HCT116 (cell line): ENCODE data around the gene PLEKHA8. TPM values are rescaled to one million over a fixed set of nuclear protein-coding genes. Genes with fewer than 3 reads are reported as not detected.

Experiments used
- ATAC-seq: fragments of 200-7000 bp; cut with Tn5 transposase; 2 replicates; pipeline ENCODE4 v1.9.1; 2020; ENCODE audit warnings: mild to moderate bottlenecking, moderate library complexity
- BruUV-seq: library from RNA; stranded (reverse); fragments of 400-500 nt; replicated peaks from 2 replicates; lab custom pipeline; 2021; lab: Mats Ljungman, UMichigan
- CTCF ChIA-PET: fragments of 300-600 bp; sonication (Branson Sonifier 250); formaldehyde crosslinking; loops from one replicate; lab custom pipeline; 2021; ENCODE audit warnings: antibody characterized with exemption; lab: Charles Lee
- POLR2A ChIA-PET: fragments of 300-600, 350-600 bp; sonication (Branson Sonifier 250); formaldehyde crosslinking; loops from one replicate; lab custom pipeline; 2021; ENCODE audit warnings: antibody characterized with exemption; lab: Charles Lee
- RAD21 ChIA-PET, 2 experiments: fragments of 300-600 bp; sonication (Branson Sonifier 250); formaldehyde crosslinking; loops; one replicate each; lab custom pipeline; 2023; ENCODE audit warnings: low total read pairs in 2 of 2; ENCODE audit not compliant: uncharacterized antibody in 2 of 2, unreplicated experiment in 2 of 2, low non-redundant PET in 1 of 2; lab: Charles Lee
- DNase-seq: peaks from one replicate; pipeline ENCODE4 v3.0.0-alpha.2; 2010; ENCODE audit warnings: low read depth, low spot score
- H2AFZ ChIP-seq: fragments of 200-600 bp; shearing (Covaris generic), sonication (generic); 2 replicates; pipeline ENCODE4 v1.6.1; 2017; ENCODE audit warnings: low read depth, mixed run types, mixed read lengths, antibody characterized with exemption, low read length; ENCODE audit not compliant: poor library complexity, severe bottlenecking
- H3K27ac ChIP-seq: 2 replicates; pipeline ENCODE4 v1.5.1; 2012; ENCODE audit warnings: low read depth, low read length
- H3K27me3 ChIP-seq: fragments of 200-600 bp; sonication (generic); 2 replicates; pipeline ENCODE4 v1.6.1; 2016; ENCODE audit warnings: mixed run types, low read length, mixed read lengths; ENCODE audit not compliant: insufficient read depth
- H3K36me3 ChIP-seq, 2 experiments: fragments of 200-500 bp in 1 of 2; fragments of 200-600 bp in 1 of 2; sonication (Bioruptor generic) in 1 of 2; sonication (generic) in 1 of 2; 2 replicates each; pipeline versions ENCODE4 v1.5.1 to v1.6.1; 2014 to 2016; ENCODE audit warnings: low read length in 2 of 2, inconsistent platforms in 1 of 2, mixed read lengths in 1 of 2, mixed run types in 1 of 2; ENCODE audit not compliant: insufficient read depth in 2 of 2, control insufficient read depth in 1 of 2
- H3K4me1 ChIP-seq, 2 experiments: fragments of 200-600 bp in 1 of 2; sonication (generic) in 1 of 2; 2 replicates each; pipeline versions ENCODE4 v1.5.1 to v1.6.1; 2012 to 2017; ENCODE audit warnings: low read length in 2 of 2, inconsistent platforms in 1 of 2, mild to moderate bottlenecking in 1 of 2, mixed read lengths in 1 of 2, mixed run types in 1 of 2, moderate library complexity in 1 of 2; ENCODE audit not compliant: insufficient read depth in 2 of 2, control insufficient read depth in 1 of 2
- H3K4me2 ChIP-seq: fragments of 200-600 bp; sonication (generic); 2 replicates; pipeline ENCODE4 v1.6.1; 2017; ENCODE audit warnings: mixed run types, low read length, mixed read lengths
- H3K4me3 ChIP-seq, 2 experiments: fragments of 200-600 bp in 1 of 2; sonication (generic) in 1 of 2; replicated peaks in 1 of 2; 2 replicates each; pipeline ENCODE4 v1.5.1; 2011 to 2016; ENCODE audit warnings: low read length in 2 of 2, control low read depth in 1 of 2, low read depth in 1 of 2, mild to moderate bottlenecking in 1 of 2, mixed read lengths in 1 of 2, mixed run types in 1 of 2
- H3K79me2 ChIP-seq: fragments of 200-600 bp; sonication (generic); 2 replicates; pipeline ENCODE4 v1.6.1; 2017; ENCODE audit warnings: mild to moderate bottlenecking, mixed run types, low read length, moderate library complexity, mixed read lengths; ENCODE audit not compliant: insufficient read depth
- H3K9ac ChIP-seq: fragments of 200-600 bp; sonication (generic); 2 replicates; pipeline ENCODE4 v1.6.1; 2016; ENCODE audit warnings: low read length, mixed read lengths
- H3K9me2 ChIP-seq: fragments of 200-600 bp; sonication (generic), shearing (Covaris generic); 2 replicates; pipeline ENCODE4 v1.6.1; 2017; ENCODE audit warnings: mixed run types, mild to moderate bottlenecking, moderate library complexity; ENCODE audit not compliant: insufficient read depth
- H3K9me3 ChIP-seq, 2 experiments: fragments of 200-500 bp in 1 of 2; fragments of 200-600 bp in 1 of 2; sonication (Bioruptor generic) in 1 of 2; sonication (generic) in 1 of 2; 2 replicates each; pipeline ENCODE4 v1.6.1; 2014 to 2017; ENCODE audit warnings: low read length in 2 of 2, mixed read lengths in 2 of 2, inconsistent platforms in 1 of 2, low read depth in 1 of 2, mild to moderate bottlenecking in 1 of 2, mixed run types in 1 of 2, moderate library complexity in 1 of 2; ENCODE audit not compliant: control insufficient read depth in 1 of 2, insufficient read depth in 1 of 2
- H4K20me1 ChIP-seq: fragments of 200-600 bp; sonication (generic), shearing (Covaris generic); 2 replicates; pipeline ENCODE4 v1.6.1; 2017; ENCODE audit warnings: mixed run types, mild to moderate bottlenecking, moderate library complexity; ENCODE audit not compliant: insufficient read depth
- CBX3 ChIP-seq: IDR thresholded peaks from 2 replicates; pipeline ENCODE4 v1.6.1; 2012; ENCODE audit warnings: low read depth
- CEBPB ChIP-seq: IDR thresholded peaks from 2 replicates; pipeline ENCODE4 v1.6.1; 2012; ENCODE audit warnings: low read depth
- EGR1 ChIP-seq: IDR thresholded peaks from 2 replicates; pipeline ENCODE4 v1.6.1; 2012; ENCODE audit warnings: low read depth
- EZH2 ChIP-seq: fragments of 200-600 bp; sonication (generic); IDR thresholded peaks from 2 replicates; pipeline ENCODE4 v1.6.1; 2017; ENCODE audit warnings: antibody characterized with exemption, mixed run types
- JUND ChIP-seq: IDR thresholded peaks from 2 replicates; pipeline ENCODE4 v1.6.1; 2012
- POLR2A ChIP-seq: IDR thresholded peaks from 2 replicates; pipeline ENCODE4 v1.7.0; 2011; ENCODE audit warnings: borderline replicate concordance; ENCODE audit not compliant: insufficient read depth, insufficient read length; ENCODE audit errors: extremely low read depth
- POLR2AphosphoS5 ChIP-seq: IDR thresholded peaks from 2 replicates; pipeline ENCODE4 v1.6.1; 2011; ENCODE audit warnings: mild to moderate bottlenecking, low read depth, low read length, moderate library complexity
- SIN3A ChIP-seq: IDR thresholded peaks from 2 replicates; pipeline ENCODE4 v1.6.1; 2012; ENCODE audit warnings: low read depth
- SP1 ChIP-seq: IDR thresholded peaks from 2 replicates; pipeline ENCODE4 v1.6.1; 2012; ENCODE audit warnings: low read depth
- SRF ChIP-seq: IDR thresholded peaks from 2 replicates; pipeline ENCODE4 v1.6.1; 2012; ENCODE audit warnings: low read depth
- YY1 ChIP-seq: IDR thresholded peaks from 2 replicates; pipeline ENCODE4 v1.6.1; 2011; ENCODE audit warnings: low read length, low read depth, moderate library complexity, mild to moderate bottlenecking; ENCODE audit not compliant: insufficient replicate concordance; ENCODE audit errors: extremely low read depth
- ZFX ChIP-seq: fragments of 450-650 bp; IDR thresholded peaks from 2 replicates; pipeline ENCODE4 v1.6.1; 2017
- intact Hi-C: fragments of 100-400 bp; cut with micrococcal nuclease; formaldehyde crosslinking; loops from 2 replicates; pipeline ENCODE4 v1.10.0; 2022
- total RNA-seq: library from RNA; stranded (reverse); gene quantifications from one replicate; pipeline ENCODE4 v1.2.1, GENCODE V29; 2021; ENCODE audit not compliant: unreplicated experiment
- TF ChIP-seq, protein P1 (sequence below), 3 experiments: fragments of 200-600 bp in 1 of 3; sonication (generic) in 1 of 3; IDR thresholded peaks in 2 of 3; conservative IDR thresholded peaks in 1 of 3; 2 replicates each; pipeline ENCODE4 v1.5.1; 2012 to 2017; ENCODE audit warnings: low read depth in 2 of 3, low read length in 2 of 3, antibody characterized with exemption in 1 of 3, borderline replicate concordance in 1 of 3, control low read depth in 1 of 3, mild to moderate bottlenecking in 1 of 3, mixed read lengths in 1 of 3, mixed run types in 1 of 3, moderate library complexity in 1 of 3; ENCODE audit not compliant: insufficient read depth in 1 of 3
- TF ChIP-seq, protein P2 (sequence below): IDR thresholded peaks from 2 replicates; pipeline ENCODE4 v1.6.1; 2012
- TF ChIP-seq, protein P3 (sequence below): IDR thresholded peaks from 2 replicates; pipeline ENCODE4 v1.6.1; 2012
- TF ChIP-seq, protein P4 (sequence below): IDR thresholded peaks from 2 replicates; pipeline ENCODE4 v1.6.1; 2011; ENCODE audit warnings: mild to moderate bottlenecking, low read length, moderate library complexity; ENCODE audit not compliant: insufficient replicate concordance; ENCODE audit errors: extremely low read depth

The PLEKHA8 gene
- total RNA-seq, 1 experiment from 2014 or later: 13.6 TPM

DNA sequence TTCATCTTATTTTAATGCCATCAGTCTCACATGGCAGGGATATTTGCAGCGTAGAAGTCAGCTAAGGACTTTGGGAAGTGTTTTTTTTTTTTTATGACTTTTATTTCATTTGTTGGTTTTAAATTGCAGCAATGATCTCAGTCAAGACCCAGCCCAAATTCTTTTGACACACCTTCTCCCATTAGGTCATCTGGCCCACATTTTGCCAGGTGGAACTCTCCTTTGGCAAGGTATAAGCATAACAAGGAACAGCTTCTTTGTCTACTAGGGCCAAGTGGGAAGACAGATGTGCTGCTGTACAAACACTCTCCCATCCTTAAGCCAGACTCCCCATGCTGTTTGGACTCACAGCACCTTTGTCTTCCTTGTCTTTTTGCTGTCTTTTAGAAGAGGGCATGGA is 41.8 kb downstream of the PLEKHA8 start:
- H3K9me2 ChIP-seq: no peaks in the 10 kb centered on the region
- BruUV-seq: no TSS peak
- no peaks in the 10 kb centered on the region for H3K79me2 ChIP-seq
- H3K36me3 ChIP-seq: no peaks in the 10 kb centered on the region
- no peak for ATAC-seq
- TF ChIP-seq POLR2A (no peak), JUND (no peak), POLR2AphosphoS5 (no peak)
- no peak overlapping the region for H2AFZ ChIP-seq
- POLR2A ChIA-PET: interaction anchor here (0.5 kb wide), 1 partner anchor 14 kb away, joined by 3 read pairs; no protein-coding TSS in a partner anchor
- H3K4me2 ChIP-seq: no peak overlapping the region
- intact Hi-C loops: loop anchor here (5.0 kb wide), 1 partner anchor 308 kb away; no protein-coding TSS in a partner anchor
- no peak overlapping the region for H3K4me3 ChIP-seq
- no peaks in the 10 kb centered on the region for H4K20me1 ChIP-seq
- no peaks in the 10 kb centered on the region for H3K27me3 ChIP-seq
- no peak overlapping the region for H3K27ac ChIP-seq
- H3K9me3 ChIP-seq: no peaks in the 10 kb centered on the region
- CTCF ChIA-PET: interaction anchor here (1.1 kb wide), 1 partner anchor 8 kb away, joined by 4 read pairs; no protein-coding TSS in a partner anchor
- H3K4me1 ChIP-seq: no peaks in the 10 kb centered on the region
- DNase-seq: no peak
- RAD21 ChIA-PET: no interaction called here
- H3K9ac ChIP-seq: no peak overlapping the region

DNA sequence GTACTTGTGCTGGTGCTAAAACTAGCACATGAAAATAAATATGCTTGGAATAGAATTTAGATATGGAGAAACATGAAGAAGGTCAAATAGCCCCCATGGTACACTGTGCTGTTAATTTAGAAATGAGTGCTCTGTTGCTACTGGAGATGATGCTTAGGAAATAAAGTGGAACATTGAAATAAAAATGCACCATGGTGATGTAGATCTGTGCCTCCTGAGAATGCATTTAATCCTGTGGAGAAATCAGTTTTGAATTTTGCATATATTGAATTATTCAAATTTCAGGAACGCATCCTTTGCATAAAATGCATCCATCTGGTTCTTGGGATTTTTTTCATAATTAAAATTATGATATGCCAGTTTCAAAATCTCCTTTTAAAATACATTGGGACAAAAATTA is 44.5 kb downstream of the PLEKHA8 start:
- H3K9me2 ChIP-seq: no peaks in the 10 kb centered on the region
- no peak for ATAC-seq
- no peaks in the 10 kb centered on the region for H3K36me3 ChIP-seq
- no peak for DNase-seq
- no peak overlapping the region for H3K4me2 ChIP-seq
- no peaks in the 10 kb centered on the region for H3K27me3 ChIP-seq
- no peaks in the 10 kb centered on the region for H3K9me3 ChIP-seq
- BruUV-seq: no TSS peak
- no peaks in the 10 kb centered on the region for H4K20me1 ChIP-seq
- ChIA-PET POLR2A (no interaction called here), CTCF (interaction anchor here (0.7 to 3.5 kb wide), 4 partner anchors 11 to 437 kb away, joined by 3 to 26 read pairs (median 3); partner anchors contain the start of gene MTURN), RAD21 (no interaction called here)
- intact Hi-C loops: loop anchor here (5.0 kb wide), 1 partner anchor 310 kb away; no protein-coding TSS in a partner anchor
- H3K9ac ChIP-seq: no peak overlapping the region
- TF ChIP-seq EGR1: no peak
- no peak for TF ChIP-seq SRF
- TF ChIP-seq CEBPB: no peak
- TF ChIP-seq, protein P1, sequence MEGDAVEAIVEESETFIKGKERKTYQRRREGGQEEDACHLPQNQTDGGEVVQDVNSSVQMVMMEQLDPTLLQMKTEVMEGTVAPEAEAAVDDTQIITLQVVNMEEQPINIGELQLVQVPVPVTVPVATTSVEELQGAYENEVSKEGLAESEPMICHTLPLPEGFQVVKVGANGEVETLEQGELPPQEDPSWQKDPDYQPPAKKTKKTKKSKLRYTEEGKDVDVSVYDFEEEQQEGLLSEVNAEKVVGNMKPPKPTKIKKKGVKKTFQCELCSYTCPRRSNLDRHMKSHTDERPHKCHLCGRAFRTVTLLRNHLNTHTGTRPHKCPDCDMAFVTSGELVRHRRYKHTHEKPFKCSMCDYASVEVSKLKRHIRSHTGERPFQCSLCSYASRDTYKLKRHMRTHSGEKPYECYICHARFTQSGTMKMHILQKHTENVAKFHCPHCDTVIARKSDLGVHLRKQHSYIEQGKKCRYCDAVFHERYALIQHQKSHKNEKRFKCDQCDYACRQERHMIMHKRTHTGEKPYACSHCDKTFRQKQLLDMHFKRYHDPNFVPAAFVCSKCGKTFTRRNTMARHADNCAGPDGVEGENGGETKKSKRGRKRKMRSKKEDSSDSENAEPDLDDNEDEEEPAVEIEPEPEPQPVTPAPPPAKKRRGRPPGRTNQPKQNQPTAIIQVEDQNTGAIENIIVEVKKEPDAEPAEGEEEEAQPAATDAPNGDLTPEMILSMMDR (IDR thresholded peaks at IDR 0.05 in 2 of 3, conservative IDR thresholded peaks at IDR 0.05 in 1 of 3; ENCODE audit: borderline replicate concordance in 1 of 3, insufficient read depth in 1 of 3, low read depth in 2 of 3, low read length in 2 of 3): no peak
- TF ChIP-seq ZFX: no peak
- no peak for TF ChIP-seq YY1
- TF ChIP-seq, protein P2, sequence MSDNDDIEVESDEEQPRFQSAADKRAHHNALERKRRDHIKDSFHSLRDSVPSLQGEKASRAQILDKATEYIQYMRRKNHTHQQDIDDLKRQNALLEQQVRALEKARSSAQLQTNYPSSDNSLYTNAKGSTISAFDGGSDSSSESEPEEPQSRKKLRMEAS: no peak
- TF ChIP-seq POLR2AphosphoS5: no peak
- no peak for TF ChIP-seq SIN3A
- no peak for TF ChIP-seq EZH2
- TF ChIP-seq, protein P3, sequence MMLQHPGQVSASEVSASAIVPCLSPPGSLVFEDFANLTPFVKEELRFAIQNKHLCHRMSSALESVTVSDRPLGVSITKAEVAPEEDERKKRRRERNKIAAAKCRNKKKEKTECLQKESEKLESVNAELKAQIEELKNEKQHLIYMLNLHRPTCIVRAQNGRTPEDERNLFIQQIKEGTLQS: no peak
- TF ChIP-seq, protein P4, sequence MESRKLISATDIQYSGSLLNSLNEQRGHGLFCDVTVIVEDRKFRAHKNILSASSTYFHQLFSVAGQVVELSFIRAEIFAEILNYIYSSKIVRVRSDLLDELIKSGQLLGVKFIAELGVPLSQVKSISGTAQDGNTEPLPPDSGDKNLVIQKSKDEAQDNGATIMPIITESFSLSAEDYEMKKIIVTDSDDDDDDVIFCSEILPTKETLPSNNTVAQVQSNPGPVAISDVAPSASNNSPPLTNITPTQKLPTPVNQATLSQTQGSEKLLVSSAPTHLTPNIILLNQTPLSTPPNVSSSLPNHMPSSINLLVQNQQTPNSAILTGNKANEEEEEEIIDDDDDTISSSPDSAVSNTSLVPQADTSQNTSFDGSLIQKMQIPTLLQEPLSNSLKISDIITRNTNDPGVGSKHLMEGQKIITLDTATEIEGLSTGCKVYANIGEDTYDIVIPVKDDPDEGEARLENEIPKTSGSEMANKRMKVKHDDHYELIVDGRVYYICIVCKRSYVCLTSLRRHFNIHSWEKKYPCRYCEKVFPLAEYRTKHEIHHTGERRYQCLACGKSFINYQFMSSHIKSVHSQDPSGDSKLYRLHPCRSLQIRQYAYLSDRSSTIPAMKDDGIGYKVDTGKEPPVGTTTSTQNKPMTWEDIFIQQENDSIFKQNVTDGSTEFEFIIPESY: no peak
- no peak for TF ChIP-seq CBX3
- no peak for TF ChIP-seq SP1
- no peaks in the 10 kb centered on the region for H3K79me2 ChIP-seq
- H3K27ac ChIP-seq: no peak overlapping the region
- H3K4me3 ChIP-seq: no peak overlapping the region
- no peak overlapping the region for H2AFZ ChIP-seq
- H3K4me1 ChIP-seq: no peaks in the 10 kb centered on the region
